ENCODE measurements around the gene WDFY4. TPM values are rescaled to one million over a fixed set of nuclear protein-coding genes. Genes with fewer than 3 reads are reported as not detected.

Gene WDFY4
- total RNA-seq, 1 donor from 2014 or later, result 33.8 TPM

GRCh38 chr10:48667960-48668590, 16.6 kb upstream of the WDFY4 start:
- intact Hi-C loops (cut with DNase I), result no loop called here
- no peak for DNase-seq (ENCODE audit: low spot score in 2 of 2)
- H3K4me3 ChIP-seq, result no peak overlapping the region
- H3K27me3 ChIP-seq, result no peaks in the 10 kb centered on the region
- no peaks in the 10 kb centered on the region for H3K4me1 ChIP-seq
- H3K9me3 ChIP-seq, result no peaks in the 10 kb centered on the region
- H3K27ac ChIP-seq, result no peak overlapping the region
- H3K36me3 ChIP-seq, result no peaks in the 10 kb centered on the region
- TF ChIP-seq CTCF (IDR thresholded peaks at IDR 0.05), result no peak

- Histone ChIP-seq H3K27me3 (no peaks in the 10 kb centered on the region), H3K4me3 (no peak overlapping the region), H3K36me3 (no peaks in the 10 kb centered on the region), H3K4me1 (no peaks in the 10 kb centered on the region), H3K27ac (no peak overlapping the region), H3K9me3 (no peaks in the 10 kb centered on the region)
- no peak for TF ChIP-seq CTCF (IDR thresholded peaks at IDR 0.05)
- intact Hi-C loops (cut with DNase I), result no loop called here
- no peak for DNase-seq (ENCODE audit: low spot score in 2 of 2)
Observed at GRCh38 chr10:48670978-48671913, 13.4 kb upstream of the WDFY4 start.

- H3K9me3 ChIP-seq, result no peaks in the 10 kb centered on the region
- no peak for DNase-seq (ENCODE audit: low spot score in 2 of 2)
- H3K27me3 ChIP-seq, result no peaks in the 10 kb centered on the region
- H3K27ac ChIP-seq, result no peak overlapping the region
- no peak for TF ChIP-seq CTCF (IDR thresholded peaks at IDR 0.05)
- no peaks in the 10 kb centered on the region for H3K4me1 ChIP-seq
- no peaks in the 10 kb centered on the region for H3K36me3 ChIP-seq
- intact Hi-C loops (cut with DNase I), result no loop called here
- no peak overlapping the region for H3K4me3 ChIP-seq
Observed at GRCh38 chr10:48671914-48672595, 12.6 kb upstream of the WDFY4 start.

GRCh38 chr10:48672596-48673265, 11.9 kb upstream of the WDFY4 start:
- H3K27ac ChIP-seq, result no peak overlapping the region
- H3K9me3 ChIP-seq, result peaks cover 0 to 5% of the 10 kb centered on the region in 2 donors
- intact Hi-C loops (cut with DNase I), result no loop called here
- no peaks in the 10 kb centered on the region for H3K4me1 ChIP-seq
- no peaks in the 10 kb centered on the region for H3K36me3 ChIP-seq
- no peaks in the 10 kb centered on the region for H3K27me3 ChIP-seq
- no peak for DNase-seq (ENCODE audit: low spot score in 2 of 2)
- TF ChIP-seq CTCF (IDR thresholded peaks at IDR 0.05), result no peak
- H3K4me3 ChIP-seq, result no peak overlapping the region

- H3K4me3 ChIP-seq, result no peak overlapping the region
- intact Hi-C loops (cut with DNase I), result no loop called here
- no peak overlapping the region for H3K27ac ChIP-seq
- no peaks in the 10 kb centered on the region for H3K27me3 ChIP-seq
- no peaks in the 10 kb centered on the region for H3K4me1 ChIP-seq
- H3K36me3 ChIP-seq, result no peaks in the 10 kb centered on the region
- no peak for DNase-seq (ENCODE audit: low spot score in 2 of 2)
- no peak for TF ChIP-seq CTCF (IDR thresholded peaks at IDR 0.05)
- peaks cover 0 to 11% of the 10 kb centered on the region in 2 donors for H3K9me3 ChIP-seq
Observed at GRCh38 chr10:48677625-48678024, 7.0 kb upstream of the WDFY4 start.
